Liver (tissue), 9 donors: ENCODE measurements around the gene DUT. TPM values are rescaled to one million over a fixed set of nuclear protein-coding genes. Genes with fewer than 3 reads are reported as not detected.

Experiments used
- DNase-seq: peaks from one replicate; pipeline ENCODE4 v3.0.0-alpha.2; 2017; ENCODE audit warnings: low spot score
- H3K27ac ChIP-seq, 2 donors: one replicate each; pipeline ENCODE4 v1.7.0; 2013; ENCODE audit warnings: inconsistent platforms in 2 of 2, low read length in 2 of 2, control low read depth in 1 of 2, low read depth in 1 of 2, mild to moderate bottlenecking in 1 of 2
- H3K27me3 ChIP-seq, 4 donors: one replicate each; pipeline versions ENCODE4 v1.6.1 to v1.7.0; 2013; ENCODE audit warnings: low read length in 3 of 4, inconsistent platforms in 1 of 4, mild to moderate bottlenecking in 1 of 4, moderate library complexity in 1 of 4; ENCODE audit not compliant: control insufficient read depth in 4 of 4, insufficient read depth in 4 of 4
- H3K36me3 ChIP-seq, 4 donors: one replicate each; pipeline versions ENCODE4 v1.6.1 to v1.7.0; 2013; ENCODE audit warnings: low read length in 3 of 4, mild to moderate bottlenecking in 3 of 4, low read depth in 1 of 4, moderate library complexity in 1 of 4; ENCODE audit not compliant: control insufficient read depth in 4 of 4, insufficient read depth in 3 of 4
- H3K4me1 ChIP-seq, 4 donors: one replicate each; pipeline versions ENCODE4 v1.6.1 to v1.7.0; 2013; ENCODE audit warnings: low read length in 3 of 4, mild to moderate bottlenecking in 3 of 4, moderate library complexity in 1 of 4; ENCODE audit not compliant: control insufficient read depth in 4 of 4, insufficient read depth in 4 of 4
- H3K4me3 ChIP-seq, 3 donors: one replicate each; pipeline versions ENCODE4 v1.6.1 to v1.7.0; 2013; ENCODE audit warnings: low read length in 3 of 3, control low read depth in 1 of 3, low read depth in 1 of 3, mild to moderate bottlenecking in 1 of 3
- H3K9ac ChIP-seq, 2 donors: one replicate each; pipeline ENCODE4 v1.7.0; 2013; ENCODE audit warnings: low read length in 2 of 2, mild to moderate bottlenecking in 2 of 2, moderate library complexity in 2 of 2, control low read depth in 1 of 2, low read depth in 1 of 2
- H3K9me3 ChIP-seq, 4 donors: one replicate each; pipeline versions ENCODE4 v1.6.1 to v1.7.0; 2013; ENCODE audit warnings: low read length in 3 of 4; ENCODE audit not compliant: control insufficient read depth in 4 of 4
- ATF3 ChIP-seq: IDR thresholded peaks from 2 replicates; pipeline ENCODE4 v1.6.1; 2016; ENCODE audit warnings: antibody characterized with exemption
- CTCF ChIP-seq: fragments of 150-350 bp; IDR thresholded peaks from 2 replicates; pipeline ENCODE4 v1.5.1; 2017; ENCODE audit warnings: improper control_type of control experiment, low read depth, low read length; ENCODE audit not compliant: missing input control
- EGR1 ChIP-seq, 2 donors: IDR thresholded peaks; 2 replicates each; pipeline ENCODE4 v1.6.1; 2016 to 2018; ENCODE audit warnings: antibody characterized with exemption in 2 of 2, low read depth in 2 of 2
- FOXA1 ChIP-seq: IDR thresholded peaks from 2 replicates; pipeline ENCODE4 v1.6.1; 2016; ENCODE audit warnings: antibody characterized with exemption
- FOXA2 ChIP-seq: IDR thresholded peaks from 2 replicates; pipeline ENCODE4 v1.6.1; 2016; ENCODE audit warnings: antibody characterized with exemption
- HNF4A ChIP-seq, 2 donors: conservative IDR thresholded peaks; 2 replicates each; pipeline ENCODE4 v1.6.1; 2016; ENCODE audit warnings: antibody characterized with exemption in 2 of 2, mild to moderate bottlenecking in 2 of 2
- HNF4G ChIP-seq: IDR thresholded peaks from 2 replicates; pipeline ENCODE4 v1.6.1; 2016; ENCODE audit warnings: antibody characterized with exemption
- JUND ChIP-seq, 2 donors: IDR thresholded peaks; 2 replicates each; pipeline ENCODE4 v1.6.1; 2016; ENCODE audit warnings: antibody characterized with exemption in 2 of 2
- NR2F2 ChIP-seq: IDR thresholded peaks from 2 replicates; pipeline ENCODE4 v1.6.1; 2016; ENCODE audit warnings: antibody characterized with exemption
- RAD21 ChIP-seq, 2 donors: IDR thresholded peaks; 2 replicates each; pipeline ENCODE4 v1.6.1; 2016; ENCODE audit warnings: antibody characterized with exemption in 2 of 2, mild to moderate bottlenecking in 2 of 2
- RXRA ChIP-seq, 2 donors: IDR thresholded peaks; 2 replicates each; pipeline ENCODE4 v1.6.1; 2017 to 2018; ENCODE audit warnings: antibody characterized with exemption in 2 of 2, mild to moderate bottlenecking in 1 of 2
- SP1 ChIP-seq: IDR thresholded peaks from 2 replicates; pipeline ENCODE4 v1.6.1; 2018; ENCODE audit warnings: antibody characterized with exemption, mild to moderate bottlenecking
- YY1 ChIP-seq: IDR thresholded peaks from 2 replicates; pipeline ENCODE4 v1.6.1; 2016; ENCODE audit warnings: antibody characterized with exemption, mild to moderate bottlenecking
- ZBTB33 ChIP-seq: IDR thresholded peaks from 2 replicates; pipeline ENCODE4 v1.6.1; 2016; ENCODE audit warnings: antibody characterized with exemption
- WGBS: extraction: QIAGEN DNeasy Blood & Tissue Kit; methylation state at CpG from one replicate; pipeline ENCODE4 v1.1.7; 2013; 5-methylcytosine and 5-hydroxymethylcytosine counted together
- polyA plus RNA-seq, 2 donors: library from polyadenylated mRNA; stranded (reverse) in 1 of 2; unstranded in 1 of 2; fragments of 200-250 nt in 1 of 2; fragments of >200 nt in 1 of 2; fragmentation: Nextera tagmentation in 1 of 2; extraction: Ambion mirVana in 1 of 2; gene quantifications; one replicate each; pipeline versions ENCODE4 v1.2.1 to v1.2.3, GENCODE V29; 2013 to 2015
- total RNA-seq, 2 donors: library from RNA; depleted of rRNA; stranded (reverse); fragments of >200 nt; gene quantifications; one replicate each; pipeline ENCODE4 v1.2.3, GENCODE V29; 2014
- TF ChIP-seq, protein P1 (sequence below): IDR thresholded peaks from 2 replicates; pipeline ENCODE4 v1.6.1; 2016; ENCODE audit warnings: antibody characterized with exemption, mild to moderate bottlenecking
- donor health status: healthy.
- donor health status: healthy.
- donor health status: healthy.
- donor health status: healthy.
- donor health status: healthy.

The DUT gene
- total and polyA plus RNA-seq, 4 donors, result 12.8 to 58.7 (median 35.1) TPM

DNA sequence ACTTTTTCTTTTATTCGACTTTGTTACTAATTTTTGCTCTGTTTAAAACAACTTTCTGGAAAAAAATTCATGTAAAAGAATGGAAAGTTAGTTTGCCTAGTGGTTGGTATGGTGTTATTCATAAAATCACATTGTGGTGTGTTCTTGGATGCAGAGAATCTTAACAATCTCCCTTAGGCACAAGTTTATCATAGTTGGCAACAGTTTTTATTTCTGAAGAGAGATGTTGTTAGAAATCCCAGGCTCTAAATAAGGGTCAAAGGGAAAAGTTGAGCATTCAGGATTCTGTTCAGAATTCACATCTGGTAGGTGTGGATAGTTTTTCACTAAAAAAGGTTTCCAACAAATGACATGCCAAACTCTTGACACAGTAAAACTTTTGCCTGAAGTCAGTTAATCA lies 6.4 kb downstream of the DUT start:
- DNase-seq, result no peak
- no peak overlapping the region for H3K4me3 ChIP-seq
- H3K9ac ChIP-seq, result no peak overlapping the region
- H3K4me1 ChIP-seq, result peaks cover 0 to under 1% (median 0%) of the 10 kb centered on the region in 4 donors
- no peaks in the 10 kb centered on the region for H3K27me3 ChIP-seq
- peaks cover 0 to 27% (median 19%) of the 10 kb centered on the region in 4 donors for H3K36me3 ChIP-seq
- no peak for TF ChIP-seq SP1
- TF ChIP-seq ZBTB33, result no peak
- TF ChIP-seq RXRA (IDR thresholded peaks at IDR 0.05), result no peak
- no peak for TF ChIP-seq CTCF
- TF ChIP-seq, protein P1, sequence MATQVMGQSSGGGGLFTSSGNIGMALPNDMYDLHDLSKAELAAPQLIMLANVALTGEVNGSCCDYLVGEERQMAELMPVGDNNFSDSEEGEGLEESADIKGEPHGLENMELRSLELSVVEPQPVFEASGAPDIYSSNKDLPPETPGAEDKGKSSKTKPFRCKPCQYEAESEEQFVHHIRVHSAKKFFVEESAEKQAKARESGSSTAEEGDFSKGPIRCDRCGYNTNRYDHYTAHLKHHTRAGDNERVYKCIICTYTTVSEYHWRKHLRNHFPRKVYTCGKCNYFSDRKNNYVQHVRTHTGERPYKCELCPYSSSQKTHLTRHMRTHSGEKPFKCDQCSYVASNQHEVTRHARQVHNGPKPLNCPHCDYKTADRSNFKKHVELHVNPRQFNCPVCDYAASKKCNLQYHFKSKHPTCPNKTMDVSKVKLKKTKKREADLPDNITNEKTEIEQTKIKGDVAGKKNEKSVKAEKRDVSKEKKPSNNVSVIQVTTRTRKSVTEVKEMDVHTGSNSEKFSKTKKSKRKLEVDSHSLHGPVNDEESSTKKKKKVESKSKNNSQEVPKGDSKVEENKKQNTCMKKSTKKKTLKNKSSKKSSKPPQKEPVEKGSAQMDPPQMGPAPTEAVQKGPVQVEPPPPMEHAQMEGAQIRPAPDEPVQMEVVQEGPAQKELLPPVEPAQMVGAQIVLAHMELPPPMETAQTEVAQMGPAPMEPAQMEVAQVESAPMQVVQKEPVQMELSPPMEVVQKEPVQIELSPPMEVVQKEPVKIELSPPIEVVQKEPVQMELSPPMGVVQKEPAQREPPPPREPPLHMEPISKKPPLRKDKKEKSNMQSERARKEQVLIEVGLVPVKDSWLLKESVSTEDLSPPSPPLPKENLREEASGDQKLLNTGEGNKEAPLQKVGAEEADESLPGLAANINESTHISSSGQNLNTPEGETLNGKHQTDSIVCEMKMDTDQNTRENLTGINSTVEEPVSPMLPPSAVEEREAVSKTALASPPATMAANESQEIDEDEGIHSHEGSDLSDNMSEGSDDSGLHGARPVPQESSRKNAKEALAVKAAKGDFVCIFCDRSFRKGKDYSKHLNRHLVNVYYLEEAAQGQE, result no peak
- TF ChIP-seq JUND (IDR thresholded peaks at IDR 0.05), result no peak
- no peak for TF ChIP-seq RAD21 (IDR thresholded peaks at IDR 0.05)
- no peak for TF ChIP-seq FOXA2
- no peak for TF ChIP-seq EGR1 (IDR thresholded peaks at IDR 0.05; ENCODE audit: low read depth in 2 of 2)
- no peak for TF ChIP-seq ATF3
- TF ChIP-seq FOXA1, result no peak
- no peak for TF ChIP-seq NR2F2
- TF ChIP-seq YY1, result no peak
- no peak for TF ChIP-seq HNF4A (conservative IDR thresholded peaks at IDR 0.05)
- no peak overlapping the region for H3K27ac ChIP-seq
- no peaks in the 10 kb centered on the region for H3K9me3 ChIP-seq
- 95% methylated on average over 1 of the region's 1 CpG for WGBS

DNA sequence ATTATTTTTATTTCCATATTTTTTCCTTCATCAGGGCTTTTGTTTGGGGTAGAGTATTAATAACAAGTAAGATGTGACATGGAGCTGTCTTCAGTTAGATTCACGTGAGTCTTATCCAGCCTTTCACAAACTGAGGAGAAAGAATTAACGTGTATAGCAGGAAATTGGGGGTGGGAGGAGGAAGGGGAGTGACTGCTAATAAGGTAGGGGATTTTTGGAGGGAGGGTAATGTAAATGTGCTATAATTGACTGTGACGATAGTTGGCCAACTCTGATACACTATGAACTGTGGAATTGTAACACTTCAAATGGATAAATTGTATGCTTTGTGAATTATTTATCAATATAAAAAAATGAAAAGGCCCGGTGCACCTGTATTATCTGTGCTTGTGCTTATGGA lies 8.9 kb downstream of the DUT start:
- WGBS, result 90% methylated on average over 4 of the region's 4 CpGs
- Histone ChIP-seq H3K9me3 (no peaks in the 10 kb centered on the region), H3K36me3 (peaks cover 0 to 28% (median 22%) of the 10 kb centered on the region in 4 donors), H3K4me3 (no peak overlapping the region), H3K9ac (no peak overlapping the region), H3K27ac (no peak overlapping the region), H3K4me1 (no peaks in the 10 kb centered on the region), H3K27me3 (no peaks in the 10 kb centered on the region)
- no peak for DNase-seq
- TF ChIP-seq YY1 (no peak), HNF4A (conservative IDR thresholded peaks at IDR 0.05) (no peak), RAD21 (IDR thresholded peaks at IDR 0.05) (no peak), RXRA (IDR thresholded peaks at IDR 0.05) (no peak), JUND (IDR thresholded peaks at IDR 0.05) (no peak), SP1 (no peak), FOXA1 (no peak), FOXA2 (no peak), ZBTB33 (no peak), HNF4G (no peak), EGR1 (IDR thresholded peaks at IDR 0.05; ENCODE audit: low read depth in 2 of 2) (no peak), NR2F2 (no peak)
- TF ChIP-seq, protein P1, result no peak
